GM12878 (cell line): ENCODE data around the gene UQCR11. TPM values are rescaled to one million over a fixed set of nuclear protein-coding genes. Genes with fewer than 3 reads are reported as not detected.

ENCODE experiments used
- BCL11A ChIP-seq: IDR thresholded peaks from 2 replicates; pipeline ENCODE4 v1.6.1; 2011; ENCODE audit warnings: low read depth, low read length
- CEBPB ChIP-seq, 2 experiments: fragments of 150-350 bp in 1 of 2; IDR thresholded peaks; 2 replicates each; pipeline ENCODE4 v1.6.1; 2012 to 2014; ENCODE audit warnings: low read depth in 2 of 2, low read length in 2 of 2, borderline replicate concordance in 1 of 2, inconsistent platforms in 1 of 2
- DPF2 ChIP-seq: fragments of 450-650 bp; IDR thresholded peaks from 2 replicates; pipeline ENCODE4 v1.6.1; 2017; ENCODE audit warnings: mild to moderate bottlenecking
- EED ChIP-seq: sonication (generic); IDR thresholded peaks from 2 replicates; pipeline ENCODE4 v1.6.1; 2016; ENCODE audit warnings: antibody characterized with exemption, low read depth
- ETV6 ChIP-seq, 2 experiments: fragments of 450-650 bp in 1 of 2; IDR thresholded peaks in 1 of 2; conservative IDR thresholded peaks in 1 of 2; 2 replicates each; pipeline ENCODE4 v1.6.1; 2014; ENCODE audit warnings: antibody characterized with exemption in 1 of 2, borderline replicate concordance in 1 of 2, low read depth in 1 of 2, mild to moderate bottlenecking in 1 of 2, moderate library complexity in 1 of 2
- FOXK2 ChIP-seq: fragments of 450-650 bp; IDR thresholded peaks from 2 replicates; pipeline ENCODE4 v1.6.1; 2017; ENCODE audit warnings: mild to moderate bottlenecking, moderate library complexity
- GATAD2B ChIP-seq: fragments of 450-650 bp; conservative IDR thresholded peaks from 2 replicates; pipeline ENCODE4 v1.6.1; 2017; ENCODE audit warnings: low read depth, mild to moderate bottlenecking, moderate library complexity
- HCFC1 ChIP-seq: fragments of 150-350 bp; IDR thresholded peaks from 2 replicates; pipeline ENCODE4 v1.6.1; 2014; ENCODE audit warnings: low read length
- HDGF ChIP-seq: fragments of 450-650 bp; IDR thresholded peaks from 2 replicates; pipeline ENCODE4 v1.6.1; 2016; ENCODE audit warnings: antibody characterized with exemption
- IKZF1 ChIP-seq: fragments of 450-650 bp; conservative IDR thresholded peaks from 2 replicates; pipeline ENCODE4 v1.6.1; 2017; ENCODE audit warnings: antibody characterized with exemption, mild to moderate bottlenecking
- MYB ChIP-seq: fragments of 150-350 bp; IDR thresholded peaks from 2 replicates; pipeline ENCODE4 v1.6.1; 2014; ENCODE audit warnings: mild to moderate bottlenecking, low read depth, low read length, borderline replicate concordance
- NFYB ChIP-seq: IDR thresholded peaks from 2 replicates; pipeline ENCODE4 v1.6.1; 2011; ENCODE audit warnings: low read depth, mild to moderate bottlenecking, low read length, improper control_type of control experiment, moderate library complexity; ENCODE audit not compliant: insufficient read depth
- PRDM15 ChIP-seq: fragments of 450-650 bp; formaldehyde crosslinking; IDR thresholded peaks from 2 replicates; pipeline ENCODE4 v1.4.0; 2020; ENCODE audit warnings: mild to moderate bottlenecking, moderate library complexity
- ZBTB4 ChIP-seq: fragments of 450-650 bp; formaldehyde crosslinking; IDR thresholded peaks from 2 replicates; pipeline ENCODE4 v1.4.0; 2022; ENCODE audit warnings: mild to moderate bottlenecking, moderate library complexity
- polyA plus RNA-seq, 11 experiments: library from polyadenylated mRNA; depleted of rRNA in 4 of 11; unstranded in 6 of 11; stranded (reverse) in 5 of 11; fragments of >200 nt; fragmentation: Nextera tagmentation in 4 of 11; fragmentation: Illumina TruSeq in 1 of 11; extraction: Ambion mirVana in 4 of 11; extraction: Trizol in 1 of 11; gene quantifications; 1 replicate in 1 of 11; 2 replicates in 10 of 11; pipeline versions ENCODE4 v1.2.1 to v1.2.3, GENCODE V29; 2011 to 2016; ENCODE audit warnings: inconsistent platforms in 2 of 11, missing spikeins in 2 of 11, low read depth in 1 of 11
- total RNA-seq, 4 experiments: library from RNA; depleted of rRNA in 3 of 4; stranded (reverse); fragments of >200 nt in 3 of 4; fragmentation: Illumina TruSeq in 1 of 4; extraction: Trizol in 1 of 4; gene quantifications; 2 replicates each; pipeline versions ENCODE4 v1.2.1 to v1.2.3, GENCODE V29; 2013 to 2021
- TF ChIP-seq, protein P1 (sequence below): IDR thresholded peaks from 2 replicates; pipeline ENCODE4 v1.6.1; 2012; ENCODE audit warnings: low read length, inconsistent platforms
- TF ChIP-seq, protein P2 (sequence below): IDR thresholded peaks from 2 replicates; pipeline ENCODE4 v1.6.1; 2012; ENCODE audit warnings: low read depth, low read length, improper control_type of control experiment
- TF ChIP-seq, protein P3 (sequence below): fragments of 450-650 bp; IDR thresholded peaks from 2 replicates; pipeline ENCODE4 v1.6.1; 2017; ENCODE audit warnings: low read depth, mild to moderate bottlenecking, moderate library complexity
- TF ChIP-seq, protein P4 (sequence below): fragments of 450-650 bp; IDR thresholded peaks from 2 replicates; pipeline ENCODE4 v1.6.1; 2017; ENCODE audit warnings: borderline replicate concordance

The UQCR11 gene
- total and polyA plus RNA-seq, 10 of the 15 experiments (the other 5 are each of a cell fraction or from before 2014, with no cell fraction given), result 28.6 to 586 (median 193) TPM

DNA sequence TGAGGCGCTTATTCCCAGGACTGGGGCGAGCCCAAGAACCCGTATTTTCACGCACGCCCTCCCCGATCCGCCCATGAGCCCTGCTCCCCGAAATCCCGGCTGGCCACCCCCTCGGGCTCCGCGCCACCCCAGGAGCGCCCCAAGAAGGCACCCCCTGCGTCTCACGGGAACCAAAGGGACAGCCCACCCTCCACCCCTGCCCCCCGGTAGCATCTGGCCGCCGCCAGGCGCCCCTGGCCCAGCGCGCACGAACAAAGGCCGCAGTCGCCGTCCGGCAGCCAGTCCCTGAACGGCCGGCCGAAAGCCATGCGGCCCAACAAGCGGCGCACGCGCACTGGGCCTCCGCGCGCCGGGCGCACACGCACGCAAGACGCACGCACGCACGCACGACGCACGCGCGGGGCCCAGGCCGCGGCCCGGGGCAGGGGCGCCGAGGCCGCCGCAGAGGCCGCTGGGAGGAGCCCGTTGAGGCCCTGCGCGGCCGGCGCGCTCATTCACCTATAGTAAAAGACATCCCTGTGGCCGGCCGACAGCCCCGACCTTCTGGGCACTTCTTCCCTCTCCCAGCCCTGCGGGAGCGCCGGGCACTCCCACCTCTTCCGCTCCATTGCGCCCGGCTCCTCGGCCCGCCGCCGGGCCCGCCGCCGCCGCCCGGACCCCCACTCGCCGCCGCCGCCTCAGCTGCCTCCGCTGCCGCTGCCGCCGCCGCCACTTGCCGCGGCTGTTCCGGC is 13.1 kb downstream of the UQCR11 start (continued):
- TF ChIP-seq ZBTB4, result no peak
- TF ChIP-seq, protein P1, sequence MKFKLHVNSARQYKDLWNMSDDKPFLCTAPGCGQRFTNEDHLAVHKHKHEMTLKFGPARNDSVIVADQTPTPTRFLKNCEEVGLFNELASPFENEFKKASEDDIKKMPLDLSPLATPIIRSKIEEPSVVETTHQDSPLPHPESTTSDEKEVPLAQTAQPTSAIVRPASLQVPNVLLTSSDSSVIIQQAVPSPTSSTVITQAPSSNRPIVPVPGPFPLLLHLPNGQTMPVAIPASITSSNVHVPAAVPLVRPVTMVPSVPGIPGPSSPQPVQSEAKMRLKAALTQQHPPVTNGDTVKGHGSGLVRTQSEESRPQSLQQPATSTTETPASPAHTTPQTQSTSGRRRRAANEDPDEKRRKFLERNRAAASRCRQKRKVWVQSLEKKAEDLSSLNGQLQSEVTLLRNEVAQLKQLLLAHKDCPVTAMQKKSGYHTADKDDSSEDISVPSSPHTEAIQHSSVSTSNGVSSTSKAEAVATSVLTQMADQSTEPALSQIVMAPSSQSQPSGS, result no peak
- no peak for TF ChIP-seq FOXK2
- peak; percentile 51; the same call in 1 of the 2 replicates for TF ChIP-seq HCFC1
- TF ChIP-seq EED, result no peak
- TF ChIP-seq CEBPB (IDR thresholded peaks at IDR 0.05; ENCODE audit: borderline replicate concordance in 1 of 2, low read depth in 2 of 2, low read length in 2 of 2), result no peak
- peak; percentile 72; the same call in 1 of the 2 replicates for TF ChIP-seq DPF2
- TF ChIP-seq, protein P2, sequence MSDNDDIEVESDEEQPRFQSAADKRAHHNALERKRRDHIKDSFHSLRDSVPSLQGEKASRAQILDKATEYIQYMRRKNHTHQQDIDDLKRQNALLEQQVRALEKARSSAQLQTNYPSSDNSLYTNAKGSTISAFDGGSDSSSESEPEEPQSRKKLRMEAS, result peak; percentile 86
- TF ChIP-seq HDGF, result no peak
- TF ChIP-seq, protein P3, sequence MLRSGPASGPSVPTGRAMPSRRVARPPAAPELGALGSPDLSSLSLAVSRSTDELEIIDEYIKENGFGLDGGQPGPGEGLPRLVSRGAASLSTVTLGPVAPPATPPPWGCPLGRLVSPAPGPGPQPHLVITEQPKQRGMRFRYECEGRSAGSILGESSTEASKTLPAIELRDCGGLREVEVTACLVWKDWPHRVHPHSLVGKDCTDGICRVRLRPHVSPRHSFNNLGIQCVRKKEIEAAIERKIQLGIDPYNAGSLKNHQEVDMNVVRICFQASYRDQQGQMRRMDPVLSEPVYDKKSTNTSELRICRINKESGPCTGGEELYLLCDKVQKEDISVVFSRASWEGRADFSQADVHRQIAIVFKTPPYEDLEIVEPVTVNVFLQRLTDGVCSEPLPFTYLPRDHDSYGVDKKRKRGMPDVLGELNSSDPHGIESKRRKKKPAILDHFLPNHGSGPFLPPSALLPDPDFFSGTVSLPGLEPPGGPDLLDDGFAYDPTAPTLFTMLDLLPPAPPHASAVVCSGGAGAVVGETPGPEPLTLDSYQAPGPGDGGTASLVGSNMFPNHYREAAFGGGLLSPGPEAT, result no peak
- no peak for TF ChIP-seq PRDM15 (CRISPR knock-in tag)
- no peak; the same call in none of the 2 replicates for TF ChIP-seq GATAD2B
- TF ChIP-seq IKZF1, result peak; percentile 94
- TF ChIP-seq, protein P4, sequence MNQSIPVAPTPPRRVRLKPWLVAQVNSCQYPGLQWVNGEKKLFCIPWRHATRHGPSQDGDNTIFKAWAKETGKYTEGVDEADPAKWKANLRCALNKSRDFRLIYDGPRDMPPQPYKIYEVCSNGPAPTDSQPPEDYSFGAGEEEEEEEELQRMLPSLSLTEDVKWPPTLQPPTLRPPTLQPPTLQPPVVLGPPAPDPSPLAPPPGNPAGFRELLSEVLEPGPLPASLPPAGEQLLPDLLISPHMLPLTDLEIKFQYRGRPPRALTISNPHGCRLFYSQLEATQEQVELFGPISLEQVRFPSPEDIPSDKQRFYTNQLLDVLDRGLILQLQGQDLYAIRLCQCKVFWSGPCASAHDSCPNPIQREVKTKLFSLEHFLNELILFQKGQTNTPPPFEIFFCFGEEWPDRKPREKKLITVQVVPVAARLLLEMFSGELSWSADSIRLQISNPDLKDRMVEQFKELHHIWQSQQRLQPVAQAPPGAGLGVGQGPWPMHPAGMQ, result no peak
- TF ChIP-seq BCL11A, result no peak
- TF ChIP-seq MYB, result no peak
- no peak for TF ChIP-seq NFYB
- no peak for TF ChIP-seq ETV6 (conservative IDR thresholded peaks at IDR 0.05 in 1 of 2, IDR thresholded peaks at IDR 0.05 in 1 of 2; ENCODE audit: borderline replicate concordance in 1 of 2, low read depth in 1 of 2)
